UCSD-AML1 (cell line): ENCODE data around the gene SH3D21.

Experiments
- DNase-seq: peaks from one replicate; lab custom pipeline; 2025; ENCODE audit not compliant: unreplicated experiment; lab: John Stamatoyannopoulos, UW

SH3D21 gene

DNA sequence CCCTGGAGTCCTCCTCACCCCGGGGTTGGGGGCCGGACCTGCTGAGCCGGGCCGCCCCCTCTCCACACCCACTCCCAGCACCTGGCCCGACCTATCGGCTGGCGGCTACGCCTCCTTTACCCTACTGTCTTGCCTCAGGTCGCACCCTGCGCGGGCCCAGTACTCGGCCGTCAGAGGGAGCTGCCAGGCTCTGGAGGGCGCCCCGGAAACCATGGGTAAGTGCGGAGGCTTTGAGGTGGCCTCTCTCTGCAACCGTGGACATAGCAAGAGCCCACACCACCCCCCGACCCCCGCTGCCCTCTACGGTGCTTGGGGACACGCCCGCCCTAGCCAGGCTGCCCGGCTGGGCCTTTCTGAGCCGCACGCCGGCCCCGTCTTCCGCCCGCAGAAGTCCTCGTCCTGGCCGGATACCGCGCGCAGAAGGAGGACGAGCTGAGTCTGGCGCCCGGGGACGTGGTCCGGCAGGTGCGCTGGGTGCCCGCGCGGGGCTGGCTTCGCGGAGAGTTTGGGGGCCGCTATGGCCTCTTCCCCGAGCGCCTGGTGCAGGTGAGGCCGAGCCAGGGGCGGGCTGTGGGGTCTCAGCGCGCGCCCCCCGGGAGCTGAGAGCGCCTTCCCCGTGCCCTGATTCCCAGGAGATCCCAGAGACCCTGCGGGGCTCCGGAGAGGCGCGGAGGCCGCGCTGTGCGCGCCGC, at the start of gene SH3D21:
SH3D21 (plus strand) TSS at position 159 of the 692 bp plus-strand sequence; CDS start at position 212, 53 bp downstream.
- no peak for DNase-seq

DNA sequence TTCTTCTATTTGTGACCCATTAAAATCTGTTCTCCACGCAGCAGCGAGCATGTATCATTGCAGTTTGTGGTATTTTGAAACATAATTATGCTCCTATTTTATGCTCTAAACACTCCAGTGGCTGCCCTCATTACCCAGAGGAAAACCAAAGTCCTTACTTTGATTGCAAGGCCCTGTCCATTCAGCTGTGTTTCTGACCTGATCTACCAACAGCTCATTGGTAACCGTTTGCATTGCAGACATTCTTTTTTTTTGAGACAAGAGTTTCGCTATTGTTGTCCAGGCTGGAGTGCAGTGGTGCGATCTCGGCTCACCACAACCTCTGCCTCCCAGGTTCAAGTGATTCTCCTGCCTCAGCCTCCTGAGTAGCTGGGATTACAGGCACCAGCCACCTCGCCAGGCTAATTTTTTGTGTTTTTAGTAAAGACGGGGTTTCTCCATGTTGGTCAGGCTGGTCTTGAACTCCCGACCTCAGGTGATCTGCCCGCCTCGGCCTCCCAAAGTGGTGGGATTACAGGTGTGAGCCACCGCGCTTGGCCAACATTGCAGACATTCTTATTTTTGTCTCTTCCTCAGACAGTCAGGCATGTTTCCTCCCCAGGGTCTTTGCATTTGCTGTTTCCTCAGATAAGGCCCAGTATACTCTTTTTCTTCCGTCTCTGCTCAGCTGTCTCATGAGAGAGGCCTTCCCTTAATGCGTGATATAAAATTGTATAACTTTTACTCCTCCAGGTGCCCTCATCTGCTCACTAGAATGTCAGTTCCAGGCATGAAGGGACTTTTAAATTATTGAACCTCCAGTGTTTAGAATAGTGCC, 49.4 kb upstream of the SH3D21 start:
- no peak for DNase-seq

GRCh38 chr1:36257375-36257767, 48.8 kb upstream of the SH3D21 start:
- DNase-seq, result no peak

DNA sequence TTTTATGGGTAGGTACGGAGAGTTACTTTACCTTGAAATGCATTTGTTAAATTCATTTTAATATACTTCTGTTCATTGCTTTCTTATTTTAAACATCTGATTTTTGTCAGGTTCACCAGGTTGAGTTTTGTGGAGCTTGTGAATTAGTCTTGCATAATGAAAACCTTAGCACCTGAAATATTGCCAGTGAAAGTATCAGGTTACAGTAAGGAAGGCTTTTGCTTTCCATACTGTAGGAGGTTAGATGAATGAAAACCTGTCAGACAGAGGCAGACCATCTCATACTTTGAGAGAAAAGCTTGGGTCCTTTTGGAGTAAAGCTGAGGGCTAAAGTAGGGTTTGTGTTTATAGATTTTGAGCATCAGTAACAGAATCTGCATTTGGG, 47.2 kb upstream of the SH3D21 start:
- DNase-seq, result no peak

DNA sequence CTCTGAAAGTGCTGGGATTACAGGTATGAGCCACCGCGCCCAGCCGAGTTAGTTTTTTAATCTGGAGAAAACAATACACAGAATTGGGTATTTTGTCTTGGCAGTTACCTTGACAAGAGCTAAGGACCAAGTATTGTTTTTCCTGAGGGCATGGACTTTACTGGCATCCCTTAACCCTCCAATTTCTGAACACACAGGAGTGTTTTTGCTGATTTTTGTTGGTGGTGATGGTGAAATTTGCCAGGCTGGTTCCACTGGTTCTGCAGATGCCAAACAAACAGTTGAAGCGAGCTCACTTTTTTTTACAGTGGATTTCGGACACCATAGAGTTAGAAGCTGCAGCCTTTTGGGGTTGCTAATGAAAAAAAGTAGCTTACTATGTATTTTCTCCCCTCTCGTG, 37.2 kb upstream of the SH3D21 start:
- DNase-seq, result no peak

DNA sequence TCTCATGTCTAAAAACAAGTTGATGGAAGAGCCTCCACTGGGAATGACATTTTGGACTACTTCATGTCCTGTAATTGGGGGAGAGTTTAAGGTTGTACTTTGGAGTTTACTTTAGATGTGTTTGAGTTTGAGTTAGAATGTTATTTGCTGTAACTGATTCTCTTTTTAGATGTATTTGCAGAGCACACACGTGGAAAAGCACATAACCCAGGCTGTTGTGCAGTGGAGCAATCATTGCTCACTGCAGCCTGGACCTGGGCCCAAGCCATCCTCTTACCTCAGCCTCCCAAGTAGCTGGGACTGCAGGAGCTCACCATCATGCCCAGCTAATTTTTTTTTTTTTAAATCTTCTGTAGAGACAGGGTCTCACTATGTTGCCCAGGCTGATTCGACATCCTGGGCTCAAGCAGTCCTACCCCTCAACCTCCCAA, 36.7 kb upstream of the SH3D21 start:
- no peak for DNase-seq

DNA sequence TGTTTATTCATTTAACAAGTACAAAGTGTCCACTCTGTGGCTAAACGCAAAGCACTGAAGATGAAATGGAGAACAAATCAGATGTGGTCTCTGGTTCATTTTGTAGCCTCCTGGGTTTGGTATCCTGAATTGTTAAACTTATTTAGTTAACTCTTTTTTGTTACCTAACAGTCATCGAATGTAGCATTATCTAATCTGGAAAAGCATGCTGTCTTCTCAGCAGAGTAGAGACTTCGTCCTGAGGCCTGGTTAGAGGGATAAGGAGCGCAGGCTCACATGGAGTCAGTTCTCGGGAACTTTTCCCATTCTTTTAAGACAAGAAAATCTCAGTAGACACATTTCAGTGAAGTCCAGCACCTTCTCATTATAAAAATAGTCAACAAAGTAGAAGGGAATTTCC, 33.1 kb upstream of the SH3D21 start:
- no peak for DNase-seq

DNA sequence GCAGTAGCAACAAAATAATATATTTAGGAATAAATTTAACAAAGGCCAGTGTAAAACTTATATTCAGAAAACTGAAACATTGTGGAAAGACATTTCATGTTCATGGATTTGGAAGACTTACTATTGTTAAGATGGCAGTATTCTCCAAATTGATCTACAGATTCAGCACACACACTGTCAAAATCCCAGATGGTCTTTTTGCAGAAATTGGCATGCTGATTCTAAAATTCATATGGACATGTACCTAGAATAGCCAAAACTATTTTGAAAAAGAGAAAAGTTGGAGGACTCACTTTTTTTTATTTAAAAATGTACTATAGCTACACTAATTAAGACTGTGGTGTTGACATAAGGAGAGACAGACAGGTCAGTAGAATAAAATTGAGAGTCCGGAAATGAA, 32.0 kb upstream of the SH3D21 start:
- no peak for DNase-seq

DNA sequence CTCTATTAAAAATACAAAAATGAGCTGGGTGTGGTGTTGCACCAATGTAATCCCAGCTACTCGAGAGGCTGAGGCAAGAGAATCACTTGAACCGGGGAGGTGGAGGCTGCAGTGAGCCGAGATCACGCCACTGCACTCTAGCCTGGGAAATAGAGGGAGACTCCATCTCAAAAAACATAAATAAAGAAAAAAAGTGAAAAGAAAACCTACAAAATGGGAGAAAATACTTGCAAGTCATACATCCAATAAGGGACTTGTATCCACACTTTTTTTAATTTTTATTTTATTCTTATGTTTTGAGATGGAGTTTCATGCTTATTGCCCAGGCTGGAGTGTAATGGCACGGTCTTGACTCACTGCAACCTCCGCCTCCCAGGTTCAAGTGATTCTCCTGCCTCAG, 29.5 kb upstream of the SH3D21 start:
- no peak for DNase-seq

DNA sequence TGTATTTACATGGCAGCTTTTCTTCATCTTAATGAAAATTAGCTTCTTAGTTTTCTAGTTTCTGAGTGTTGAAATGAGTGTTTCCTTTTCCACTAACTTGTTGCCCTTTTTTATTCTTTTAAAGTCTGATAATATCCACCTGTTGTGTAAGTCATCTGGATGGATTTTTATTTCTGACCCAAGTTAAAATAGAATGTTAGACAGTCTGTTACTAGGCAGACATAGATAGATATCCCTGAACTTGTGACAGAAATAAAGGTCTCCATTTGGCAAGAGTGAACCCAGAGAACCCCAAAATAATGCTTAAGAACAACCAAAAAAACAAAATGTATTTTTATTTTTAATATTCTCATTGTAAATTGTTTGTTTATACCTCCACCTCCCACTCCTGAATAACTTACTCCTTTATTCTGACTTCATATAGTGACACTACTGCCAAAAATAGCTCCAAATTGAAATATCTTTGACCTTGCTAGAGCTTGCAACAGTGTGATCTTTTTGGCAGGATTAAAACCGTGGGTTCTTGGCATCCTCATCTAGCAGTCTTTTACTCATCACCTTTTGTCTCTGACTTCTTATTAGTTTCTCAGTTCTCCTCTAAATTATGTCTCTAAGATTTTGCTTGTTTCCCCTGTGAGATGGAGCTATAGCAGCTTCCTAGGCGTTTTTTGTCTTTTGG, 26.9 kb upstream of the SH3D21 start:
- DNase-seq, result no peak

DNA sequence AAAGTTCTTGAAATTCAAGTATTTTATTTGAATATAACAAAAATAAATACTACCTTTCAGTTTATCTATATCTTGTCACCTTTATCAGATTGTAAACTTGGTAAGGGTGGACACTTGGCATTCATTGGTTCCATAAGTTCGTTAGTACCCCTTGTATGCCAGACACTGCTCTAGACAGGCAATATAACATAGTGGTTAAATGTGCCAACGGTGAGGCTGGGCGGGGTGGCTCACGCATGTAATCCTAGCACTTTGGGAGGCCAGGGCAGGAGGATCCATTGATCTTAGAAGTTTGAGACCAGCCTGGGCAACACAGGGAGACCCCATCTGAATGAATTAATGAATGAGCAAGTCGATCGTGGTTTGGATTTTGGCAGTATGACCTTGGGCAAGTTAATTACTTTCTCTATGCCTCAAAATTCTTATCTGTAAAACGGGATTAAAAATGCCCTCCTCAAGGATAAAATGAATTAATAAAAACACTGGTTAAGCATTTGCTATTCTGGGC, 26.3 kb upstream of the SH3D21 start:
- DNase-seq, result no peak

DNA sequence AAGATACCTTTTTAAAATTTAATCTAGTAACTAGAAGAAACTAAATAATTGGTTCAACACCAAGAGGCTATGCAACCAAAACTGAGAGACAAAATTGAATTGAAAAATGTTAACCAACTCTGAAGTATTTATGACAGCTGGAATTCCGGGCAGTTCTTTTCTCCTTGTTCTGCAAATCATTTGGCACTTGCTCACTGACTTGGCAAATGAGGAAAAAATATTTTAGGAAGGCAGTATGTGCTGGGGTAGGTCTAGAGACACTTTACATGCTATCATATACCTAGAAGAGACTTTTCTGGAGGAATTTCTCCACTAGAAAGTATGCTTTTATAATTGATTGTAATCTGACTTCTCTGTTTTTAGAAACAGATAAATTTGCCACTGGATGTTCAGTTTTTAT, 22.1 kb upstream of the SH3D21 start:
- no peak for DNase-seq

GRCh38 chr1:36284517-36284916, 21.7 kb upstream of the SH3D21 start:
- no peak for DNase-seq

- DNase-seq, result peak; percentile 16
Measured at GRCh38 chr1:36285443-36286101, 20.6 kb upstream of the SH3D21 start.

DNA sequence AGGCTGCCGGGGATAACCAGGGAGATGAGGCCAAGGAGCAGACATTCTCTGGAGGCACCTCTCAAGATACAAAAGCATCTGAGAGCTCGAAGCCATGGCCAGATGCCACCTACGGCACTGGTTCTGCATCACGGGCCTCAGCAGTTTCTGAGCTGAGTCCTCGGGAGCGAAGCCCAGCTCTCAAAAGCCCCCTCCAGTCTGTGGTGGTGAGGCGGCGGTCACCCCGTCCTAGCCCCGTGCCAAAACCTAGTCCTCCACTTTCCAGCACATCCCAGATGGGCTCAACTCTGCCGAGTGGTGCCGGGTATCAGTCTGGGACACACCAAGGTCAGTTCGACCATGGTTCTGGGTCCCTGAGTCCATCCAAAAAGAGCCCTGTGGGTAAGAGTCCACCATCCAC, 19.4 kb upstream of the SH3D21 start:
- DNase-seq, result no peak

GRCh38 chr1:36287595-36287994, 18.6 kb upstream of the SH3D21 start:
- no peak for DNase-seq

DNA sequence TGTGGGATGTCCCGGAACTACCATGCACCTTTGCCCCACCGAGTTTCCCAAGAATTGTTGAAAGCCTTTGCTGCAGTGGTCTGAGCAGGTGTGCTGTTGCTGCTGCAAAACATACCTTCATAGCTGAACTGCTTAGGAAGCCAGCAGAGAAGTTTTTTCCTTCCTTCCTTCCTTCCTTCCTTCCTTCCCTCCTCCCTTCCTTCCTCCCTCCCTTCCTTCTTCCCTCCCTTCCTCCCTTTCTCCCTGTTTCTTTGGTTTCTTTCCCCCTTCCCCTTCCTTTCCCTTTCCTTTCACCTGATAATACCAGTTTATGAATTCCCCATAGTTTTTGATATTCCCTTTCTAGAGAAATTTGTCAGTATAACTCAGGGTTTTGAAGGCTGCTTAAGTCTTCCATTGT, 10.8 kb upstream of the SH3D21 start:
- no peak for DNase-seq

DNA sequence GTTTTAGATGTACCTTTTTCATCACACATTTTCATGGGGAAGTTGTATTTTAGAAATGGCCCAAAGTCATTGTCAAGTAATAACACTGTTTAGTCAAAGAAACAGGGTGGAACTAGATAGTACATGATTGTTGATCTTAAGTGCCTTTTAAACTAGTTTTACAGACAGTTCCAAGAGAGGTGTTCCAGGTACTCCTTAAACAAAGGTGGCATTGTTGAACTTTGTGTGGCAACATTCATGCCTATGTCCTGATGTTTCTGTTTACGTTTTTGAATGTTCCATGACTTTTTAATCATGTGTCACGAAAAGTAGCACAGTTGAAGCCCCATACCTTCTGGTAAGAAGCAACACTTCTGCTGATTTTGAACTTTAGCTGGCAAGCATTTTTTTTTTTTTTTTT, 9.1 kb upstream of the SH3D21 start:
- DNase-seq, result no peak

- DNase-seq, result no peak
Measured at GRCh38 chr1:36298640-36299039, 7.5 kb upstream of the SH3D21 start.

- DNase-seq, result no peak
Measured at GRCh38 chr1:36300526-36300925, 5.6 kb upstream of the SH3D21 start.

GRCh38 chr1:36301220-36301619, 4.9 kb upstream of the SH3D21 start:
- no peak for DNase-seq
